Kidney (tissue), 14 donors: ENCODE data around the gene GBA3. TPM values are rescaled to one million over a fixed set of nuclear protein-coding genes. Genes with fewer than 3 reads are reported as not detected.

Experiments used
- DNase-seq, 5 donors: peaks; one replicate each; pipeline ENCODE4 v3.0.0-alpha.2; 2013 to 2020
- FAIRE-seq: peaks from 2 replicates; lab custom pipeline; 2012; peaks lifted over from hg19 to GRCh38; lab: Jason Lieb, UNC
- H3K27ac ChIP-seq, 2 donors: one replicate each; pipeline ENCODE4 v1.7.0; 2013; ENCODE audit warnings: low read depth in 2 of 2, low read length in 2 of 2, inconsistent platforms in 1 of 2
- H3K27me3 ChIP-seq: one replicate; pipeline ENCODE4 v1.7.1; 2013; ENCODE audit warnings: low read length, inconsistent platforms; ENCODE audit not compliant: control insufficient read depth, insufficient read depth
- H3K36me3 ChIP-seq, 3 donors: one replicate each; pipeline versions ENCODE4 v1.7.0 to v1.7.1; 2013; ENCODE audit warnings: low read length in 3 of 3, control low read depth in 1 of 3, inconsistent platforms in 1 of 3; ENCODE audit not compliant: insufficient read depth in 3 of 3, control insufficient read depth in 2 of 3
- H3K4me1 ChIP-seq, 3 donors: one replicate each; pipeline versions ENCODE4 v1.7.0 to v1.7.1; 2013; ENCODE audit warnings: low read length in 3 of 3, inconsistent platforms in 1 of 3, low read depth in 1 of 3; ENCODE audit not compliant: control insufficient read depth in 2 of 3, insufficient read depth in 2 of 3
- H3K4me3 ChIP-seq, 3 donors: one replicate each; pipeline versions ENCODE4 v1.7.0 to v1.8.1; 2013; ENCODE audit warnings: low read length in 3 of 3, control low read depth in 1 of 3, inconsistent platforms in 1 of 3
- H3K9ac ChIP-seq, 3 donors: one replicate each; pipeline versions ENCODE4 v1.7.0 to v1.7.1; 2013; ENCODE audit warnings: low read length in 3 of 3, control low read depth in 1 of 3, inconsistent platforms in 1 of 3
- H3K9me3 ChIP-seq, 3 donors: one replicate each; pipeline versions ENCODE4 v1.7.0 to v1.7.1; 2013; ENCODE audit warnings: low read length in 3 of 3, control low read depth in 1 of 3, inconsistent platforms in 1 of 3; ENCODE audit not compliant: control insufficient read depth in 2 of 3, insufficient read depth in 1 of 3
- CTCF ChIP-seq: IDR thresholded peaks from 3 replicates; pipeline ENCODE4 v1.5.1; 2012; ENCODE audit warnings: mild to moderate bottlenecking, moderate library complexity, borderline replicate concordance; ENCODE audit not compliant: insufficient read depth; ENCODE audit errors: extremely low read depth
- intact Hi-C: fragments of 100-400 bp; cut with DNase I; formaldehyde crosslinking; loops from one replicate; pipeline ENCODE4 v1.11.1; 2022
- polyA plus RNA-seq: library from polyadenylated mRNA; stranded (reverse); fragments of 350-450 nt; fragmentation: Illumina TruSeq; extraction: RNeasy Lipid Tissue Mini Kit (QIAGEN cat#74804); gene quantifications from one replicate; pipeline ENCODE4 v1.2.3, GENCODE V29; 2014; ENCODE audit warnings: low read depth, low replicate concordance; ENCODE audit not compliant: insufficient read depth
- total RNA-seq: library from RNA; stranded (reverse); fragmentation: NEBNext Ultra II Directional; extraction: Animal tissue kit (Norgen Biotek cat#: 25700); gene quantifications from one replicate; pipeline ENCODE4 v1.2.1, GENCODE V29; 2021
- donor health status: control.
- donor health status: control.
- donor health status: control.
- donor health status: control.
- donor health status: control.
- donor health status: DM: yes; HTN: yes; CAD: no.
- donor health status: Normal renal cell carcinoma (clear cell type).

Gene GBA3
- total and polyA plus RNA-seq, 2 donors from 2014 or later = 40.9 to 59.0 TPM

DNA sequence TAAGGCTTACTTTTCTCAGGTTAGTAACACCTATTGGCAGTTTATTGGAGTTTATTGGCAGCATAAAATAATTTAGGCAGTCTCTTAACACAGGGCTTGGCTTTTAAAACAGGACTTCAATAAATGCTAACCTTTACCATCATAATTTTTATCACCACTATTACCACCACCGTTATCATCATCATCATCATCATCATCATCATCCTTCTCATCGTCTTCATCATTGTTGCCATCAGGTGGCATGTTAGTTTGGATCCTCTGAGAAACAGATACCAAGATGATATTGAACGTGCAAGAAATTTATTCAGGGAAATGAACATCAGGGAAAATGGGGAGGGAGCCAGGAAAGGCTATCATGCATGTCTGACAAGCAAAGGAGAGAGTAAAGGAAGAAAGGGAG, 16.2 kb downstream of the GBA3 start:
- no peak for FAIRE-seq
- Histone ChIP-seq H3K27ac (no peak overlapping the region), H3K4me1 (peaks cover 0 to 9% (median 7%) of the 10 kb centered on the region in 3 donors), H3K4me3 (no peak overlapping the region), H3K9ac (no peak overlapping the region), H3K36me3 (no peaks in the 10 kb centered on the region), H3K27me3 (no peaks in the 10 kb centered on the region), H3K9me3 (no peaks in the 10 kb centered on the region)
- DNase-seq = no peak
- intact Hi-C loops = no loop called here
- TF ChIP-seq CTCF = no peak

DNA sequence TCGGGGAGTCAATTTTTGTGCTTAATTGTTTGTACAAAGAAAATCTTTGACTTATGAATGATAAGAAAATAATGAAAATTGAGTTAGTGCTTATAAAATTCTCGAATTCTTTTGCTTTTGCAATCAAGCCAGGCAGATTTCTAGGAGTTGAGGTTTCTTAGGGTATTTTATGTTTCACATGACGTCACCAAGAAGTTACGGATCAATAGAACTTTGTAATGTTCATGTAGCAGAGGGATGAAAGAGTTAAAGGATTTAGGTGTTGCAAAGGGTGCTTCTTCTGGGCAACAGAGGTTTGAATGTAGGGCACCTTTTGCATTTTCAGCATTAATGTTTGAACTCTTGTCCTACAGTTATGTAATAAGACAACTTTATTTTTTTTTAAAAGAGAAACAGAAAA, 19.4 kb downstream of the GBA3 start:
- FAIRE-seq (no peak), DNase-seq (no peak)
- Histone ChIP-seq H3K9me3 (no peaks in the 10 kb centered on the region), H3K4me1 (peaks cover 0 to 9% (median 7%) of the 10 kb centered on the region in 3 donors), H3K36me3 (no peaks in the 10 kb centered on the region), H3K9ac (no peak overlapping the region), H3K27ac (no peak overlapping the region), H3K27me3 (no peaks in the 10 kb centered on the region), H3K4me3 (peak overlapping the region in 1 of 3 donors; percentile 68)
- no peak for TF ChIP-seq CTCF
- intact Hi-C loops = no loop called here

DNA sequence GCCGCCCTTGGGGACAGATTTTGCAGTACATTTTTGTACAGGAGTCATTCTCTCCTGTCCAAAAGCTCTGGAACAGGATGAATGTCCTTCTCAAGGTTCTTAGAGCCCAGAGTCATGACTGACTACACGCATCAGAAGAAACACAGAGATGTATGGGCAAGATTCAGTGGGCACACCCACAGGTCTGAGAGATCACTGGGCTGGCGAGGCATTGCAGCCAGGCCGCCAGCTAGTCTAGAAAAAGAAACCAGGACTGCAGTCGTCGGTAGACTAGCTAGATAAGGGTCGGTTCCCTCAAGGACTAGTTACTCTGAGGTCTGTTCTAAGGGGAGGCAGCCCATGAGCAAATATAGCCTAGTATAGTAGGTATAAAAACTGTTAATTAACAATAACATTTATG, 19.8 kb downstream of the GBA3 start:
- no peak for TF ChIP-seq CTCF
- Histone ChIP-seq H3K36me3 (no peaks in the 10 kb centered on the region), H3K4me3 (peak overlapping the region in 2 of 3 donors; percentile 9 to 68), H3K27ac (peak overlapping the region; percentile 17 to 33), H3K4me1 (peaks cover 0 to 9% (median 7%) of the 10 kb centered on the region in 3 donors), H3K9me3 (no peaks in the 10 kb centered on the region), H3K27me3 (no peaks in the 10 kb centered on the region), H3K9ac (no peak overlapping the region)
- FAIRE-seq = no peak
- intact Hi-C loops = no loop called here
- no peak for DNase-seq

DNA sequence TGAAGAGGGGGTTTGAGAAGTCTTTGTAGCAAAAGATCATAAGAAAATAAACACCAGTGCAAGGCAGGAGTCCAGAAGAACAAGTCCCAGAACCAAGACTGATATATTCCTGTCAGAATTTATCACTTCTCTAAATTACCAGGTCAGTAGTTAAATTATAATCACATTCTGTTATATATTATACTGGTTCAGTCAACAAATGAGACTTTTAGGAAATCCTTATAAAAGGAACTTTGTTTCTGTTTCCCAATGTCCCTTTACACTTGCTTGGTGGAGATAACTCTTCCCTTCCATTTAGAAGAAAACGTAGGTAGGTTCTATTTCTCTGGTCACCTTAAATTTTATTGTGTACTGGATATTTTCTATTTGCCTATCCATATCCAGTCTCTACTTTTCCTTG, 21.1 kb downstream of the GBA3 start:
- Histone ChIP-seq H3K9ac (no peak overlapping the region), H3K4me3 (peak overlapping the region in 2 of 3 donors; percentile 62 to 68), H3K36me3 (no peaks in the 10 kb centered on the region), H3K27ac (peak overlapping the region; percentile 33 to 56), H3K27me3 (no peaks in the 10 kb centered on the region), H3K4me1 (peaks cover 0 to 9% (median 7%) of the 10 kb centered on the region in 3 donors), H3K9me3 (no peaks in the 10 kb centered on the region)
- no peak for DNase-seq
- intact Hi-C loops = no loop called here
- peak; percentile 8 for FAIRE-seq
- TF ChIP-seq CTCF = no peak
